Liver (tissue), 3 donors: ENCODE measurements around the gene BANP.

ENCODE experiments used
- SP1 ChIP-seq: IDR thresholded peaks from 2 replicates; pipeline ENCODE4 v1.6.1; 2018; ENCODE audit warnings: antibody characterized with exemption, mild to moderate bottlenecking
- TF ChIP-seq, protein P1 (sequence below): fragments of 150-350 bp; IDR thresholded peaks from 2 replicates; pipeline ENCODE4 v1.5.1; 2017; ENCODE audit warnings: improper control_type of control experiment, low read depth, low read length; ENCODE audit not compliant: missing input control
- donor health status: healthy.
- donor health status: healthy.

- TF ChIP-seq, protein P1, sequence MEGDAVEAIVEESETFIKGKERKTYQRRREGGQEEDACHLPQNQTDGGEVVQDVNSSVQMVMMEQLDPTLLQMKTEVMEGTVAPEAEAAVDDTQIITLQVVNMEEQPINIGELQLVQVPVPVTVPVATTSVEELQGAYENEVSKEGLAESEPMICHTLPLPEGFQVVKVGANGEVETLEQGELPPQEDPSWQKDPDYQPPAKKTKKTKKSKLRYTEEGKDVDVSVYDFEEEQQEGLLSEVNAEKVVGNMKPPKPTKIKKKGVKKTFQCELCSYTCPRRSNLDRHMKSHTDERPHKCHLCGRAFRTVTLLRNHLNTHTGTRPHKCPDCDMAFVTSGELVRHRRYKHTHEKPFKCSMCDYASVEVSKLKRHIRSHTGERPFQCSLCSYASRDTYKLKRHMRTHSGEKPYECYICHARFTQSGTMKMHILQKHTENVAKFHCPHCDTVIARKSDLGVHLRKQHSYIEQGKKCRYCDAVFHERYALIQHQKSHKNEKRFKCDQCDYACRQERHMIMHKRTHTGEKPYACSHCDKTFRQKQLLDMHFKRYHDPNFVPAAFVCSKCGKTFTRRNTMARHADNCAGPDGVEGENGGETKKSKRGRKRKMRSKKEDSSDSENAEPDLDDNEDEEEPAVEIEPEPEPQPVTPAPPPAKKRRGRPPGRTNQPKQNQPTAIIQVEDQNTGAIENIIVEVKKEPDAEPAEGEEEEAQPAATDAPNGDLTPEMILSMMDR: no peak
- no peak for TF ChIP-seq SP1
Observed at GRCh38 chr16:88007321-88007731, 56.1 kb downstream of the BANP start.
